ENCODE measurements around the gene FAM98C. TPM values are rescaled to one million over a fixed set of nuclear protein-coding genes. Genes with fewer than 3 reads are reported as not detected.

Gene FAM98C
- total and polyA plus RNA-seq, 2 of the 13 experiments (the other 11 are each of a cell fraction or from before 2014, with no cell fraction given), result 10.0 to 11.5 TPM

- TF ChIP-seq ZFAT (CRISPR knock-in tag; conservative IDR thresholded peaks at IDR 0.05) (no peak), TP53 (CRISPR knock-in tag; conservative IDR thresholded peaks at IDR 0.05) (0 out of 2 replicates have a peak, but pooled peaks have one; percentile 32), TBL1XR1 (IDR thresholded peaks at IDR 0.05; ENCODE audit: borderline replicate concordance, low read length, partially characterized antibody) (no peak), ZMYM3 (CRISPR knock-in tag; IDR thresholded peaks at IDR 0.05) (no peak), ZNF224 (CRISPR knock-in tag; IDR thresholded peaks at IDR 0.05) (peak; percentile 95), TFDP1 (CRISPR knock-in tag; IDR thresholded peaks at IDR 0.05; ENCODE audit: borderline replicate concordance) (peak; percentile 49; the same call in 1 of the 2 replicates), ATF7 (IDR thresholded peaks at IDR 0.05) (peak; percentile 34), ATF7 (CRISPR knock-in tag; IDR thresholded peaks at IDR 0.05) (peak; percentile 62), GTF3A (CRISPR knock-in tag; conservative IDR thresholded peaks at IDR 0.05) (peak; percentile 80; the same call in 1 of the 2 replicates), ZNF142 (CRISPR knock-in tag; IDR thresholded peaks at IDR 0.05) (no peak), ZNF790 (CRISPR knock-in tag; IDR thresholded peaks at IDR 0.05; ENCODE audit: borderline replicate concordance) (peak; percentile 75; the same call in 1 of the 2 replicates), ZNF275 (CRISPR knock-in tag; IDR thresholded peaks at IDR 0.05; ENCODE audit: borderline replicate concordance) (no peak; the same call in 1 of the 2 replicates), ZNF619 (CRISPR knock-in tag; IDR thresholded peaks at IDR 0.05) (peak; percentile 77; the same call in 1 of the 2 replicates), EED (CRISPR knock-in tag; IDR thresholded peaks at IDR 0.05) (peak; percentile 92), HNRNPH1 (optimal IDR thresholded peaks at IDR 0.05; ENCODE audit: low read depth, low read length) (no peak), ARID2 (CRISPR knock-in tag; IDR thresholded peaks at IDR 0.05; ENCODE audit: borderline replicate concordance) (0 out of 2 replicates have a peak, but pooled peaks have one; percentile 58), YY1 (IDR thresholded peaks at IDR 0.05; ENCODE audit: insufficient read depth, insufficient replicate concordance, low read depth, low read length) (peak; percentile 95), FOXP1 (IDR thresholded peaks at IDR 0.05) (no peak), FOXP1 (CRISPR knock-in tag; IDR thresholded peaks at IDR 0.05) (no peak)
Measured at GRCh38 chr19:38374332-38375097, 28.4 kb upstream of the FAM98C start, which contains the start of gene PSMD8 (continued).
